GM23248 (cell line): ENCODE data around the gene WWOX.

ENCODE experiments used
- EZH2 ChIP-seq: fragments of 200-600 bp; sonication (generic); IDR thresholded peaks from 2 replicates; pipeline ENCODE4 v1.6.1; 2018; ENCODE audit warnings: antibody characterized with exemption, mild to moderate bottlenecking; ENCODE audit not compliant: insufficient read depth, poor library complexity, severe bottlenecking
- EZH2phosphoT487 ChIP-seq: fragments of 200-600 bp; sonication (generic); IDR thresholded peaks from 2 replicates; pipeline ENCODE4 v1.6.1; 2018; ENCODE audit warnings: antibody characterized with exemption, moderate library complexity, mild to moderate bottlenecking, low read depth; ENCODE audit not compliant: insufficient read depth

GRCh38 chr16:78609402-78610274 lies 510.2 kb downstream of the WWOX start:
- TF ChIP-seq EZH2 (no peak), EZH2phosphoT487 (no peak)
